WTC11 (cell line): ENCODE data around the gene GRIP2. TPM values are rescaled to one million over a fixed set of nuclear protein-coding genes. Genes with fewer than 3 reads are reported as not detected.

ENCODE experiments used
- CBFB ChIP-seq: sonication (generic); formaldehyde crosslinking; IDR thresholded peaks from 2 replicates; pipeline ENCODE4 v1.8.1; 2022; ENCODE audit warnings: mild to moderate bottlenecking, low read depth, missing genetic modification reagents
- ELF4 ChIP-seq: sonication (generic); formaldehyde crosslinking; IDR thresholded peaks from 2 replicates; pipeline ENCODE4 v1.8.1; 2022; ENCODE audit warnings: low read depth, mild to moderate bottlenecking, moderate library complexity, missing genetic modification reagents
- ERG ChIP-seq: fragments of 250-450 bp; sonication (Bioruptor Pico); IDR thresholded peaks from 2 replicates; pipeline ENCODE4 v1.8.0; 2021; ENCODE audit warnings: mild to moderate bottlenecking
- ESRRA ChIP-seq: sonication (generic); formaldehyde crosslinking; IDR thresholded peaks from 2 replicates; pipeline ENCODE4 v1.8.1; 2022; ENCODE audit warnings: mild to moderate bottlenecking, missing genetic modification reagents, borderline replicate concordance
- FOXJ3 ChIP-seq: sonication (generic); formaldehyde crosslinking; IDR thresholded peaks from 2 replicates; pipeline ENCODE4 v1.9.0; 2021; ENCODE audit warnings: missing genetic modification reagents, mild to moderate bottlenecking, borderline replicate concordance
- HMGXB4 ChIP-seq: sonication (generic); formaldehyde crosslinking; IDR thresholded peaks from 2 replicates; pipeline ENCODE4 v1.8.1; 2023; ENCODE audit warnings: mild to moderate bottlenecking, moderate library complexity, missing genetic modification reagents
- KAT7 ChIP-seq: sonication (generic); formaldehyde crosslinking; IDR thresholded peaks from 2 replicates; pipeline ENCODE4 v1.8.1; 2023; ENCODE audit warnings: missing genetic modification reagents, mild to moderate bottlenecking, borderline replicate concordance
- MXD4 ChIP-seq: fragments of 250-450 bp; sonication (Bioruptor Pico); IDR thresholded peaks from 2 replicates; pipeline ENCODE4 v1.8.0; 2021; ENCODE audit warnings: mild to moderate bottlenecking, moderate library complexity, borderline replicate concordance
- NR3C1 ChIP-seq: sonication (generic); formaldehyde crosslinking; conservative IDR thresholded peaks from 2 replicates; pipeline ENCODE4 v1.8.1; 2023; ENCODE audit warnings: low read depth, mild to moderate bottlenecking, missing genetic modification reagents
- PRRX2 ChIP-seq: fragments of 250-450 bp; sonication (Bioruptor Pico); IDR thresholded peaks from 2 replicates; pipeline ENCODE4 v1.8.0; 2021; ENCODE audit warnings: mild to moderate bottlenecking
- SMAD4 ChIP-seq: sonication (generic); formaldehyde crosslinking; IDR thresholded peaks from 2 replicates; pipeline ENCODE4 v1.8.0; 2022; ENCODE audit warnings: mild to moderate bottlenecking, missing genetic modification reagents
- SP1 ChIP-seq: sonication (generic); formaldehyde crosslinking; conservative IDR thresholded peaks from 2 replicates; pipeline ENCODE4 v1.8.1; 2022; ENCODE audit warnings: missing genetic modification reagents
- TEAD4 ChIP-seq: sonication (generic); formaldehyde crosslinking; IDR thresholded peaks from 2 replicates; pipeline ENCODE4 v1.8.0; 2022; ENCODE audit warnings: mild to moderate bottlenecking, missing genetic modification reagents
- TP53 ChIP-seq: sonication (generic); formaldehyde crosslinking; IDR thresholded peaks from 2 replicates; pipeline ENCODE4 v1.8.1; 2023; ENCODE audit warnings: mild to moderate bottlenecking, missing genetic modification reagents
- ZBTB21 ChIP-seq: sonication (generic); formaldehyde crosslinking; IDR thresholded peaks from 2 replicates; pipeline ENCODE4 v1.8.1; 2023; ENCODE audit warnings: mild to moderate bottlenecking, missing genetic modification reagents, borderline replicate concordance
- ZMAT4 ChIP-seq: fragments of 250-450 bp; sonication (Bioruptor Pico); IDR thresholded peaks from 2 replicates; pipeline ENCODE4 v1.9.0; 2021; ENCODE audit warnings: mild to moderate bottlenecking
- ZNF121 ChIP-seq: sonication (generic); formaldehyde crosslinking; IDR thresholded peaks from 2 replicates; pipeline ENCODE4 v1.8.0; 2023; ENCODE audit warnings: missing genetic modification reagents
- ZNF219 ChIP-seq: sonication (generic); formaldehyde crosslinking; IDR thresholded peaks from 2 replicates; pipeline ENCODE4 v1.8.0; 2023; ENCODE audit warnings: missing genetic modification reagents, mild to moderate bottlenecking, borderline replicate concordance
- ZNF317 ChIP-seq: sonication (generic); formaldehyde crosslinking; IDR thresholded peaks from 2 replicates; pipeline ENCODE4 v1.8.1; 2023; ENCODE audit warnings: low read depth, mild to moderate bottlenecking, moderate library complexity, missing genetic modification reagents, borderline replicate concordance
- ZNF425 ChIP-seq: fragments of 250-450 bp; sonication (Bioruptor Pico); conservative IDR thresholded peaks from 2 replicates; pipeline ENCODE4 v1.9.0; 2021; ENCODE audit warnings: mild to moderate bottlenecking
- ZNF671 ChIP-seq: fragments of 250-450 bp; sonication (Bioruptor Pico); IDR thresholded peaks from 2 replicates; pipeline ENCODE4 v1.8.0; 2021; ENCODE audit warnings: mild to moderate bottlenecking
- total RNA-seq: library from RNA; stranded (reverse); gene quantifications from 3 replicates; pipeline ENCODE4 v1.2.3, GENCODE V29; 2021
- TF ChIP-seq, protein P1 (sequence below): sonication (generic); formaldehyde crosslinking; IDR thresholded peaks from 2 replicates; pipeline ENCODE4 v1.8.1; 2023; ENCODE audit warnings: mild to moderate bottlenecking, missing genetic modification reagents, borderline replicate concordance
- TF ChIP-seq, protein P2 (sequence below): sonication (generic); formaldehyde crosslinking; IDR thresholded peaks from 2 replicates; pipeline ENCODE4 v1.8.1; 2022; ENCODE audit warnings: mild to moderate bottlenecking, moderate library complexity, missing genetic modification reagents
- TF ChIP-seq, protein P3 (sequence below): sonication (generic); formaldehyde crosslinking; conservative IDR thresholded peaks from 2 replicates; pipeline ENCODE4 v1.8.1; 2023; ENCODE audit warnings: mild to moderate bottlenecking, low read depth, missing genetic modification reagents, moderate library complexity

The GRIP2 gene
- total RNA-seq, 1 experiment from 2014 or later, result 12.0 TPM

GRCh38 chr3:14508966-14509795 is 31.0 kb downstream of the GRIP2 start (continued):
- no peak for TF ChIP-seq ZNF425 (CRISPR knock-in tag)
- no peak for TF ChIP-seq ELF4 (CRISPR knock-in tag)
- TF ChIP-seq ZNF121 (CRISPR knock-in tag), result 0 out of 2 replicates have a peak, but pooled peaks have one; percentile 40
- TF ChIP-seq SMAD4 (CRISPR knock-in tag), result no peak
- TF ChIP-seq ZBTB21 (CRISPR knock-in tag), result no peak
- 0 out of 2 replicates have a peak, but pooled peaks have one; percentile 49 for TF ChIP-seq ESRRA
- TF ChIP-seq, protein P1, sequence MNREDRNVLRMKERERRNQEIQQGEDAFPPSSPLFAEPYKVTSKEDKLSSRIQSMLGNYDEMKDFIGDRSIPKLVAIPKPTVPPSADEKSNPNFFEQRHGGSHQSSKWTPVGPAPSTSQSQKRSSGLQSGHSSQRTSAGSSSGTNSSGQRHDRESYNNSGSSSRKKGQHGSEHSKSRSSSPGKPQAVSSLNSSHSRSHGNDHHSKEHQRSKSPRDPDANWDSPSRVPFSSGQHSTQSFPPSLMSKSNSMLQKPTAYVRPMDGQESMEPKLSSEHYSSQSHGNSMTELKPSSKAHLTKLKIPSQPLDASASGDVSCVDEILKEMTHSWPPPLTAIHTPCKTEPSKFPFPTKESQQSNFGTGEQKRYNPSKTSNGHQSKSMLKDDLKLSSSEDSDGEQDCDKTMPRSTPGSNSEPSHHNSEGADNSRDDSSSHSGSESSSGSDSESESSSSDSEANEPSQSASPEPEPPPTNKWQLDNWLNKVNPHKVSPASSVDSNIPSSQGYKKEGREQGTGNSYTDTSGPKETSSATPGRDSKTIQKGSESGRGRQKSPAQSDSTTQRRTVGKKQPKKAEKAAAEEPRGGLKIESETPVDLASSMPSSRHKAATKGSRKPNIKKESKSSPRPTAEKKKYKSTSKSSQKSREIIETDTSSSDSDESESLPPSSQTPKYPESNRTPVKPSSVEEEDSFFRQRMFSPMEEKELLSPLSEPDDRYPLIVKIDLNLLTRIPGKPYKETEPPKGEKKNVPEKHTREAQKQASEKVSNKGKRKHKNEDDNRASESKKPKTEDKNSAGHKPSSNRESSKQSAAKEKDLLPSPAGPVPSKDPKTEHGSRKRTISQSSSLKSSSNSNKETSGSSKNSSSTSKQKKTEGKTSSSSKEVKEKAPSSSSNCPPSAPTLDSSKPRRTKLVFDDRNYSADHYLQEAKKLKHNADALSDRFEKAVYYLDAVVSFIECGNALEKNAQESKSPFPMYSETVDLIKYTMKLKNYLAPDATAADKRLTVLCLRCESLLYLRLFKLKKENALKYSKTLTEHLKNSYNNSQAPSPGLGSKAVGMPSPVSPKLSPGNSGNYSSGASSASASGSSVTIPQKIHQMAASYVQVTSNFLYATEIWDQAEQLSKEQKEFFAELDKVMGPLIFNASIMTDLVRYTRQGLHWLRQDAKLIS (CRISPR knock-in tag), result no peak
- no peak for TF ChIP-seq TP53
- TF ChIP-seq FOXJ3 (CRISPR knock-in tag), result no peak
- TF ChIP-seq, protein P2, sequence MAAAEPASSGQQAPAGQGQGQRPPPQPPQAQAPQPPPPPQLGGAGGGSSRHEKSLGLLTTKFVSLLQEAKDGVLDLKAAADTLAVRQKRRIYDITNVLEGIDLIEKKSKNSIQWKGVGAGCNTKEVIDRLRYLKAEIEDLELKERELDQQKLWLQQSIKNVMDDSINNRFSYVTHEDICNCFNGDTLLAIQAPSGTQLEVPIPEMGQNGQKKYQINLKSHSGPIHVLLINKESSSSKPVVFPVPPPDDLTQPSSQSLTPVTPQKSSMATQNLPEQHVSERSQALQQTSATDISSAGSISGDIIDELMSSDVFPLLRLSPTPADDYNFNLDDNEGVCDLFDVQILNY, result no peak
- TF ChIP-seq SP1, result 0 out of 2 replicates have a peak, but pooled peaks have one; percentile 43
- no peak for TF ChIP-seq PRRX2 (CRISPR knock-in tag)
- TF ChIP-seq TEAD4 (CRISPR knock-in tag), result no peak
- TF ChIP-seq ZMAT4 (CRISPR knock-in tag), result no peak
- TF ChIP-seq ERG (CRISPR knock-in tag), result no peak
- TF ChIP-seq, protein P3, sequence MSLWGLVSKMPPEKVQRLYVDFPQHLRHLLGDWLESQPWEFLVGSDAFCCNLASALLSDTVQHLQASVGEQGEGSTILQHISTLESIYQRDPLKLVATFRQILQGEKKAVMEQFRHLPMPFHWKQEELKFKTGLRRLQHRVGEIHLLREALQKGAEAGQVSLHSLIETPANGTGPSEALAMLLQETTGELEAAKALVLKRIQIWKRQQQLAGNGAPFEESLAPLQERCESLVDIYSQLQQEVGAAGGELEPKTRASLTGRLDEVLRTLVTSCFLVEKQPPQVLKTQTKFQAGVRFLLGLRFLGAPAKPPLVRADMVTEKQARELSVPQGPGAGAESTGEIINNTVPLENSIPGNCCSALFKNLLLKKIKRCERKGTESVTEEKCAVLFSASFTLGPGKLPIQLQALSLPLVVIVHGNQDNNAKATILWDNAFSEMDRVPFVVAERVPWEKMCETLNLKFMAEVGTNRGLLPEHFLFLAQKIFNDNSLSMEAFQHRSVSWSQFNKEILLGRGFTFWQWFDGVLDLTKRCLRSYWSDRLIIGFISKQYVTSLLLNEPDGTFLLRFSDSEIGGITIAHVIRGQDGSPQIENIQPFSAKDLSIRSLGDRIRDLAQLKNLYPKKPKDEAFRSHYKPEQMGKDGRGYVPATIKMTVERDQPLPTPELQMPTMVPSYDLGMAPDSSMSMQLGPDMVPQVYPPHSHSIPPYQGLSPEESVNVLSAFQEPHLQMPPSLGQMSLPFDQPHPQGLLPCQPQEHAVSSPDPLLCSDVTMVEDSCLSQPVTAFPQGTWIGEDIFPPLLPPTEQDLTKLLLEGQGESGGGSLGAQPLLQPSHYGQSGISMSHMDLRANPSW (CRISPR knock-in tag), result no peak
- TF ChIP-seq ZNF219 (CRISPR knock-in tag), result no peak
- no peak for TF ChIP-seq ZNF671 (CRISPR knock-in tag)
- TF ChIP-seq CBFB (CRISPR knock-in tag), result no peak
- TF ChIP-seq HMGXB4 (CRISPR knock-in tag), result 0 out of 2 replicates have a peak, but pooled peaks have one; percentile 26
- TF ChIP-seq NR3C1 (CRISPR knock-in tag), result no peak
- TF ChIP-seq MXD4 (CRISPR knock-in tag), result no peak
- no peak for TF ChIP-seq ZNF317 (CRISPR knock-in tag)
- TF ChIP-seq KAT7 (CRISPR knock-in tag), result no peak
